Urinary bladder (tissue), 4 donors: ENCODE data around the gene RNPEP. TPM values are rescaled to one million over a fixed set of nuclear protein-coding genes. Genes with fewer than 3 reads are reported as not detected.
"Not testable (repeated sequence)": the region's sequence is repeated elsewhere in the genome, so short reads cannot be mapped to it uniquely, and the experiment has no call there.

Experiments used
- DNase-seq: peaks from one replicate; pipeline ENCODE4 v3.0.0-alpha.2; 2015; ENCODE audit errors: extremely low spot score
- H3K27ac ChIP-seq: one replicate; pipeline ENCODE4 v1.5.1; 2013; ENCODE audit warnings: low read depth, mild to moderate bottlenecking, moderate library complexity
- H3K36me3 ChIP-seq: one replicate; pipeline ENCODE4 v1.6.1; 2013; ENCODE audit warnings: mild to moderate bottlenecking, moderate library complexity; ENCODE audit not compliant: insufficient read depth
- H3K4me1 ChIP-seq: one replicate; pipeline ENCODE4 v1.6.1; 2013; ENCODE audit warnings: mild to moderate bottlenecking, moderate library complexity; ENCODE audit not compliant: insufficient read depth
- H3K4me3 ChIP-seq: one replicate; pipeline ENCODE4 v1.5.1; 2013; ENCODE audit warnings: low read depth, low read length
- WGBS: extraction: QIAGEN DNeasy Blood & Tissue Kit; methylation state at CpG from one replicate; pipeline ENCODE4 v1.1.7; 2013; 5-methylcytosine and 5-hydroxymethylcytosine counted together
- polyA plus RNA-seq: library from polyadenylated mRNA; stranded (reverse); fragments of 200-250 nt; gene quantifications from one replicate; pipeline ENCODE4 v1.2.3, GENCODE V29; 2013
- small RNA-seq: library from RNA; depleted of rRNA; stranded (forward); fragments of <200 nt; gene quantifications from one replicate; pipeline ENCODE3, GENCODE V24; 2014
- total RNA-seq: library from RNA; depleted of rRNA; stranded (reverse); fragments of >200 nt; gene quantifications from one replicate; pipeline ENCODE4 v1.2.3, GENCODE V29; 2014
- donor health status: healthy with polysubstance abuse.
- donor health status: healthy.

Gene RNPEP
- total and polyA plus RNA-seq, 2 donors: 24.0 to 31.6 TPM

DNA sequence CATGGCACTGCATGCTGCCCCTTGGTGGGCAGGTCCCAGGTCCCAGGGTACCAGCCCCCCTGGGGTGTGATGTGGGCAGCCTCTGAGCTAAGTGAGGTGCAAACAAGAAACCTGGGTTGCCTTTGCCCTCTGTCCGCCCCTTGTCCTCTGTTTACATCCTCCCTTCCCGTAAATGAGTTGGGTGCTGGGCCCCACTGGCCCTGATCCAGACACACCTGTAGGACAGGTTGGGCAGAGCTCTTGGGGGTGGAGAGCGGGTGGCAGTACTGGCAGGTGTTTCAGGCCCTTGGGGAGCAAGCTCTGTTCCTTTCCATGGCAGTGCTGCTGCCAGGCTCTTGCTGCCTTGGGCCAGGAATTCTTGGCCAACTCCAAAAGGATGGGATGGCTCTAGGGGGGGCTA lies 63.8 kb downstream of the RNPEP start:
- no peaks in the 10 kb centered on the region for H3K4me1 ChIP-seq
- H3K36me3 ChIP-seq: no peaks in the 10 kb centered on the region
- peak; percentile 78 for DNase-seq
- peak overlapping the region; percentile 55 for H3K27ac ChIP-seq
- no peak overlapping the region for H3K4me3 ChIP-seq
- 86% methylated on average over 3 of the region's 3 CpGs for WGBS

DNA sequence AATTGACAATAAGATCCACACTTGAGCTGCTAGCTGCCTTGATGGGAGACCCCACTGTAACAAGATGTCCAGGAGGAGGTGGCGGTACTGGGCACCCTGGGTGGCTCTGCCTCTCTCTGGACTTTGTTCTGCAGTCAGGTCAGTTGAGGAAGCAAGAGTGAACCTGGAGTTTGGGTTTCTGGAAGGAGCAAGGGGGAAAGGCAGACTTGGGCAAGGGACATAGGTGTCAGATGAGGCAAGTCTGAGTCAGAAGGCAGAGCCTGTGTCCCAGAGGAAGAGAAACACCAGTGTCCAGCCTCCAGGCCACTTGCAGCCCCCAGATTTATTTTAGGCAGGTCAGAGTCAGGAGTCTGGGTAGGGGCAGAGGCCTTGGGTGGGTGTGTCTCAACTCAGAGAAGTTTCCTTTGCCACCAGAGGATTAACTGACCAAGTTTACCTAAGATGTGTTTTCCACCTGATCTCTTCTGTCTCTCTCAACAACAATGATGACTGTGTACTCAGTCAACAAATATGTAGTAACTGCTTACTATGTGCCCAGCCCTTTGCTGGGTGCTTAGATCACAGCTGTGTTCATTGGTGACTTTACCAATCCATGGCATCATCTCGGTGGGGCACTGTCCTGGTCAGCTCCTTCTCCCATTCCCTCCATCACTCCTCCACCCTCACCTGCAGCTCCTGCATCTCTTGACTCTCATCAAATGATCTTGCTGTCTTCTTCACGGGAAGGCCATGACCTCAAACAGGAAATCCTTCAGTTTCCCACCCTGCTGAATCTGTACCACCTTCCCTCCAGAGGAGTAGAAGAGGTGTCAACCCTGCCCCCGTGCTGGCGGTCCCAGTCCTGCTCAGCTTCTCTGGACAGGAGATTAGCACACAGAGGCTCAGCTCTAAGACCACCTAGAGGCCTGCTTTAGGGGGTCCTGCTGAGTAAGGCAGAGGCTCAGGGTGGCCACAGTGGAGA lies 64.6 kb downstream of the RNPEP start:
- 69% methylated on average over 5 of the region's 5 CpGs for WGBS
- Histone ChIP-seq H3K27ac (peak overlapping the region; percentile 80), H3K36me3 (no peaks in the 10 kb centered on the region), H3K4me1 (no peaks in the 10 kb centered on the region), H3K4me3 (no peak overlapping the region)
- DNase-seq: no peak

DNA sequence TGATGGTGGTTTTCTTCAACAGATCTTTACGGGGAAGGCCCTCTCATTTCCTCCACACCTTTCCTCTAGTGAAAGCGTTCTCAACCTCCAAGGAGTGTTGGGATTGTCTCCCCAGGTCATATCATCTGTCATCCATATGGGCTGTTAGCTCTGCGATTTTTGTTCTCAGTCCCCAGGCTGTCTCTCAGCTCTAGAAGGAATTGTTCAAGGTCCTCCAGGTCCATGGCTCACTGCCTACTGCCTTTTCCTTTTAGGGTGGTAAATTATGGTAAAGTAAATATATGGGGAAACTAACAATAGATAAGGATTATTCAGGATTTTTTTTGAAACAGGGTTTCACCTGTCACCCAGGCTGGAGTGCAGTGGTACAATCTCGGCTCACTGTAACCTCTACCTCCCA lies 65.5 kb downstream of the RNPEP start:
- DNase-seq: no peak
- 75% methylated on average over 4 of the region's 4 CpGs for WGBS
- no peaks in the 10 kb centered on the region for H3K4me1 ChIP-seq

DNA sequence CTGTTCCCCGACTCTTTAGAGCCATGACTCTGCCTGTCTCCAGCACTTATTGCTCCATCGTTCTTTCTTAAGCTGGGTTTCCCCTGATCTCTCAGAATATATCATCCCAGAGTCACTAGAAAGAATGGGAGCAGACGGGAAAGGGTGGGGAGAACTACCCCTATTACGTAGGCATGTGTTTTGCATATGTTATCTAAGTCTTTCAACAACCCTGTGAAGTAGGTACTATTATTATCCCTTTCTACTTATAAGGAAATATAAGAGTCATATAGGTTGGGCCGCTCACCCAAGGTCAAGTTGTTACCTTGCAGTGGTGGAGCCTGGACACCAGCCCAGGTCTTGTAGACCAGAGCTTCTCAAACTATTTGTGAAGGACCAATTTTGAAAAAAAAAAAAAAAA lies 66.7 kb downstream of the RNPEP start:
- no peaks in the 10 kb centered on the region for H3K4me1 ChIP-seq
- WGBS: 77% methylated on average over 5 of the region's 5 CpGs
- no peak overlapping the region for H3K4me3 ChIP-seq
- no peak overlapping the region for H3K27ac ChIP-seq
- no peaks in the 10 kb centered on the region for H3K36me3 ChIP-seq
- no peak for DNase-seq

More for the DNA sequence above, 65.5 kb downstream of the RNPEP start:
- no peaks in the 10 kb centered on the region for H3K36me3 ChIP-seq
- H3K27ac ChIP-seq: no peak overlapping the region
- no peak overlapping the region for H3K4me3 ChIP-seq

DNA sequence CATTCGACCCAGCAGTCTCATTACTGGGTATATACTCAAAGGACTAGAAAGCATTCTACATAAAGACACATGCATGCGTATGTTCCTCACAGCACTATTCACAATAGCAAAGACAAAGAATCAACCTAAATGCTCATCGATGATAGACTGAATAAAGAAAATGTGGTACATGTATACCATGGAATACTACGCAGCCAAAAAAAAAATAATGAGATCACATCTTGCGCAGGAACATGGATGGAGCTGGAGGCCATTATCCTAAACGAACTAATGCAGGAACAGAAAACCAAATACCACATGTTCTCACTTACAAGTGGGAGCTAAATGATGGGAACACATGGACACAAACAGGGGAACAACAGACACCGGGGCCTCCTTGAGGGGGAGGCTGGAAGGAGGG lies 71.6 kb downstream of the RNPEP start:
- 95% methylated on average over 7 of the region's 7 CpGs for WGBS

DNA sequence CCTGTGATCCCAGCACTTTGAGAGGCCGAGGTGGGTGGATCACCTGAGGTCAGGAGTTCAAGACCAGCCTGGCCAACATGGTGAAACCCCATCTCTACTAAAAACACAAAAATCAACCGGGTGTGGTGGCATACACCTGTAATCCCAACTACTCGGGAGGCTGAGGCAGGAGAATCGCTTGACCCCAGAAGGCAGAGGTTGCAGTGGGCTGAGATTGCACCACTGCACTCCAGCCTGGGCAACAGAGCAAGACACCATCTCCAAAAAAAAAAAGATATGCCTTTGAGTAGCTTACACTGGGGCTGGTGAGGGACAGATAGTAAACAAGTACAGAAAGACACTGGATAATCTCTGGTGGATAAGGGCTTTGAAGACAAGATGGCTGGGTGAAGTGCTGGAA lies 72.2 kb downstream of the RNPEP start:
- H3K4me1 ChIP-seq, H3K36me3 ChIP-seq, H3K27ac ChIP-seq, H3K4me3 ChIP-seq, DNase-seq: not testable (repeated sequence)
- 83% methylated on average over 4 of the region's 4 CpGs for WGBS

More for the DNA sequence above, 71.6 kb downstream of the RNPEP start:
- Histone ChIP-seq H3K4me1 (no peaks in the 10 kb centered on the region), H3K27ac (no peak overlapping the region), H3K36me3 (no peaks in the 10 kb centered on the region), H3K4me3 (no peak overlapping the region)
- no peak for DNase-seq

Small RNA genes within 50 kb of the gene (small RNA-seq; reads per million reads assigned to genes)
- not detected for gene AL691482.1
- gene AL691482.2: not detected
- gene MIR6740: not detected
- gene RF00156: not detected

Other genes starting within 250 kb of the RNPEP start
- gene IPO9, start 153.5 kb upstream of the RNPEP start, total RNA-seq: 31.3 TPM
- 19.6 TPM for gene IPO9, start 153.5 kb upstream of the RNPEP start, polyA plus RNA-seq
- 10.1 TPM for gene SHISA4, start 93.8 kb upstream of the RNPEP start, total RNA-seq
- 32.7 TPM for gene SHISA4, start 93.8 kb upstream of the RNPEP start, polyA plus RNA-seq
- gene LMOD1, start 36.1 kb upstream of the RNPEP start, total RNA-seq: 71.7 TPM
- gene LMOD1, start 36.1 kb upstream of the RNPEP start, polyA plus RNA-seq: 731 TPM
- 27.2 TPM for gene TIMM17A, start 27.1 kb upstream of the RNPEP start, total RNA-seq
- gene TIMM17A, start 27.1 kb upstream of the RNPEP start, polyA plus RNA-seq: 42.0 TPM
- 123 TPM for gene ELF3, start 27.9 kb downstream of the RNPEP start, total RNA-seq
- 120 TPM for gene ELF3, start 27.9 kb downstream of the RNPEP start, polyA plus RNA-seq
- gene GPR37L1, start 140.3 kb downstream of the RNPEP start, total RNA-seq: 0.05 TPM
- 0.10 TPM for gene GPR37L1, start 140.3 kb downstream of the RNPEP start, polyA plus RNA-seq
- gene ARL8A, start 162.1 kb downstream of the RNPEP start, total RNA-seq: 19.2 TPM
- 39.8 TPM for gene ARL8A, start 162.1 kb downstream of the RNPEP start, polyA plus RNA-seq
- 1.2 TPM for gene PTPN7, start 178.0 kb downstream of the RNPEP start, total RNA-seq
- 1.2 TPM for gene PTPN7, start 178.0 kb downstream of the RNPEP start, polyA plus RNA-seq
- gene LGR6, start 211.2 kb downstream of the RNPEP start, total RNA-seq: 0.37 TPM
- 3.8 TPM for gene LGR6, start 211.2 kb downstream of the RNPEP start, polyA plus RNA-seq